ENCODE measurements around the gene ULK2.

DNA sequence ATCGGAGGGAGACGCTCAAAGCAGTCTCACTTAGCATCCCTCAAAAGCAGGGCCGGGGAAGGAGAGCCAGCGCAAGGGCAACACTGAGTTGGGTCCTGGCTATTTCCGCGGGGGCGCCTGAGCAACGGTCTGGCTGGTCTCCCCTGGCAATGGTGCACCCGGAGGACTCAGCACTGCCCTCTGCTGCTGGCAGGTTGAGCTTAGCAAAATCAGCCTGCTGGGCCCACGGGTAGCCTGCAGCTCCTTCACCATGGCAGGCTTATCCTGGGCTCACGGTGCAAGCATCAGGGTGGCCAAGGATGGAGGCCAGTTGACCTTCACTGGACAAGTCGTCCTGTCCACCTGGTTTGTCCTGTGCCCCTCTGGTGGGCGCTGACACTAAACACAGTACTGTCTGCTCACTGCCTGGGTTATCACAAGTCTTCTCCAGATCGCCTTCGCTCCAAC, 105.2 kb downstream of the ULK2 start:
- TF ChIP-seq POLR2AphosphoS5 (IDR thresholded peaks at IDR 0.05), result no peak
- TF ChIP-seq, protein P1, sequence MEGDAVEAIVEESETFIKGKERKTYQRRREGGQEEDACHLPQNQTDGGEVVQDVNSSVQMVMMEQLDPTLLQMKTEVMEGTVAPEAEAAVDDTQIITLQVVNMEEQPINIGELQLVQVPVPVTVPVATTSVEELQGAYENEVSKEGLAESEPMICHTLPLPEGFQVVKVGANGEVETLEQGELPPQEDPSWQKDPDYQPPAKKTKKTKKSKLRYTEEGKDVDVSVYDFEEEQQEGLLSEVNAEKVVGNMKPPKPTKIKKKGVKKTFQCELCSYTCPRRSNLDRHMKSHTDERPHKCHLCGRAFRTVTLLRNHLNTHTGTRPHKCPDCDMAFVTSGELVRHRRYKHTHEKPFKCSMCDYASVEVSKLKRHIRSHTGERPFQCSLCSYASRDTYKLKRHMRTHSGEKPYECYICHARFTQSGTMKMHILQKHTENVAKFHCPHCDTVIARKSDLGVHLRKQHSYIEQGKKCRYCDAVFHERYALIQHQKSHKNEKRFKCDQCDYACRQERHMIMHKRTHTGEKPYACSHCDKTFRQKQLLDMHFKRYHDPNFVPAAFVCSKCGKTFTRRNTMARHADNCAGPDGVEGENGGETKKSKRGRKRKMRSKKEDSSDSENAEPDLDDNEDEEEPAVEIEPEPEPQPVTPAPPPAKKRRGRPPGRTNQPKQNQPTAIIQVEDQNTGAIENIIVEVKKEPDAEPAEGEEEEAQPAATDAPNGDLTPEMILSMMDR (IDR thresholded peaks at IDR 0.05), result peak; percentile 54 to 85 (median 72)
